ENCODE data around the gene MARCOL. TPM values are rescaled to one million over a fixed set of nuclear protein-coding genes. Genes with fewer than 3 reads are reported as not detected.
A peak's percentile ranks its signal among the peaks of the same experiment; 100 is the strongest.

The MARCOL gene
- total and polyA plus RNA-seq, 7 donors, result 1.8 TPM; not detected in 6

- Histone ChIP-seq H3K9me3 (no peaks in the 10 kb centered on the region), H3K4me3 (no peak overlapping the region), H3K27ac (peak overlapping the region in 2 of 4 donors; percentile 42 to 69), H3K27me3 (no peaks in the 10 kb centered on the region), H3K36me3 (no peaks in the 10 kb centered on the region), H3K4me1 (peaks cover 0 to 9% (median 0%) of the 10 kb centered on the region in 4 donors)
- intact Hi-C loops (cut with DNase I), result no loop called here
- 11 to 46% methylated on average over 2 of the region's 2 CpGs for WGBS, 2 donors
- peak; percentile 41 to 80 (median 52) for TF ChIP-seq EP300 (IDR thresholded peaks at IDR 0.05)
- TF ChIP-seq POLR2AphosphoS5 (IDR thresholded peaks at IDR 0.05), result peak in 2 of 4 donors; percentile 44 to 65
- TF ChIP-seq, protein P1, sequence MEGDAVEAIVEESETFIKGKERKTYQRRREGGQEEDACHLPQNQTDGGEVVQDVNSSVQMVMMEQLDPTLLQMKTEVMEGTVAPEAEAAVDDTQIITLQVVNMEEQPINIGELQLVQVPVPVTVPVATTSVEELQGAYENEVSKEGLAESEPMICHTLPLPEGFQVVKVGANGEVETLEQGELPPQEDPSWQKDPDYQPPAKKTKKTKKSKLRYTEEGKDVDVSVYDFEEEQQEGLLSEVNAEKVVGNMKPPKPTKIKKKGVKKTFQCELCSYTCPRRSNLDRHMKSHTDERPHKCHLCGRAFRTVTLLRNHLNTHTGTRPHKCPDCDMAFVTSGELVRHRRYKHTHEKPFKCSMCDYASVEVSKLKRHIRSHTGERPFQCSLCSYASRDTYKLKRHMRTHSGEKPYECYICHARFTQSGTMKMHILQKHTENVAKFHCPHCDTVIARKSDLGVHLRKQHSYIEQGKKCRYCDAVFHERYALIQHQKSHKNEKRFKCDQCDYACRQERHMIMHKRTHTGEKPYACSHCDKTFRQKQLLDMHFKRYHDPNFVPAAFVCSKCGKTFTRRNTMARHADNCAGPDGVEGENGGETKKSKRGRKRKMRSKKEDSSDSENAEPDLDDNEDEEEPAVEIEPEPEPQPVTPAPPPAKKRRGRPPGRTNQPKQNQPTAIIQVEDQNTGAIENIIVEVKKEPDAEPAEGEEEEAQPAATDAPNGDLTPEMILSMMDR (IDR thresholded peaks at IDR 0.05), result no peak
- no peak for DNase-seq
Measured at GRCh38 chr5:148224117-148224742, 14.1 kb upstream of the MARCOL start.

DNA sequence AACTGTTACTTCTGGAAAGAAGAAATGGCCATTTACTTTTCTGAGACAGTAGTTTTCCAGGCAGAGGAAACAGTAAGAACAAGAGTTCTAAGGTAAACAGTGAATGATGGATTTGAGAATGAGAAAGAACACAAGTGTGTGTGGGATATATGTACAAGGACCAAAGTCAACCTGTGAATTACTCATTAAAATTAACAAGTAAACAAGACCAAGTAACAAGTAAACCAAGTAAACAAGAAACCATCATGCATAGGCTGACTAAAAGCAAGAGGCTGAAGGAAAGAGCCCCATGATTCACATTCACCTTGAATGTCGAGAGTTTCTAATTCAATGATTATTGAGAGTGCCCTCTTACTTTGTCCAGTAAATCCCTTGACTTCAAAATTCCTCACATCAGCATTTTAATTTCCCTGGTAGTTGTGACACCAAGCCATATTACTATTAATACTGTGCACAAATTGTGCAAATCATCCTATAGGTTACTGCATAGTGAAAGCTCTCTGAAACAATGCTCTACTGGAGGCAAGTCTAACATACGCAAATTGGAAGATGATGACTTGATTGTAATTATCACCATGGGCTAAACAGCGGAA lies 9.8 kb upstream of the MARCOL start:
- Histone ChIP-seq H3K4me1 (peaks cover 0 to 9% (median 0%) of the 10 kb centered on the region in 4 donors), H3K36me3 (no peaks in the 10 kb centered on the region), H3K27ac (no peak overlapping the region), H3K9me3 (no peaks in the 10 kb centered on the region), H3K27me3 (no peaks in the 10 kb centered on the region), H3K4me3 (no peak overlapping the region)
- TF ChIP-seq EP300 (IDR thresholded peaks at IDR 0.05) (no peak), POLR2AphosphoS5 (IDR thresholded peaks at IDR 0.05) (no peak)
- intact Hi-C loops (cut with DNase I), result no loop called here
- no peak for DNase-seq
- 92 to 95% methylated on average over 3 of the region's 3 CpGs for WGBS, 2 donors

- H3K27me3 ChIP-seq, result no peaks in the 10 kb centered on the region
- H3K9me3 ChIP-seq, result no peaks in the 10 kb centered on the region
- TF ChIP-seq EP300 (IDR thresholded peaks at IDR 0.05), result no peak
- TF ChIP-seq, protein P1 (IDR thresholded peaks at IDR 0.05), result no peak
- TF ChIP-seq POLR2A (IDR thresholded peaks at IDR 0.05), result no peak
- no peak for TF ChIP-seq POLR2AphosphoS5 (IDR thresholded peaks at IDR 0.05)
- H3K27ac ChIP-seq, result no peak overlapping the region
- H3K4me1 ChIP-seq, result no peaks in the 10 kb centered on the region
- no peaks in the 10 kb centered on the region for H3K36me3 ChIP-seq
- H3K4me3 ChIP-seq, result no peak overlapping the region
- no peak for DNase-seq
- intact Hi-C loops (cut with DNase I), result no loop called here
Measured at GRCh38 chr5:148229840-148230239, 8.5 kb upstream of the MARCOL start.

DNA sequence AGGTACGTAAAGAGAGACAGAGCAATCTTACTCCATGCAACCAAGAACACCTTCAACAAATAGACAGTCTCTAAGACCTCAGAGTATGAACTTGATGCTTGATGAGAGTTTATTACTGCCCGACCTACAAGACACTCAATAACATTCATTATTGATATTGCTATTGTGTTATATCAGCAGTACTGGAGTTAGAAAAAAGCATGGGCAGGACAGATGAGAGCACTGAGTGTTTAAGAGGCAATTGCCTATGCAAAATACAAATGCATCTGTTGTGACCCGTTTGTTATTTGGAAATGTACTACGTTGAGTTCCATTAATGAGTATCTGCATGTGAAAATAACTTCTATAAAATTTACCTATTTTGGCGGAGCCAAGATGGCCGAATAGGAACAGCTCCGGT lies 8.1 kb upstream of the MARCOL start:
- intact Hi-C loops (cut with DNase I), result no loop called here
- TF ChIP-seq EP300 (IDR thresholded peaks at IDR 0.05) (no peak), POLR2AphosphoS5 (IDR thresholded peaks at IDR 0.05) (no peak), POLR2A (IDR thresholded peaks at IDR 0.05) (no peak)
- 91 to 95% methylated on average over 7 of the region's 7 CpGs for WGBS, 2 donors
- Histone ChIP-seq H3K9me3 (no peaks in the 10 kb centered on the region), H3K27ac (no peak overlapping the region), H3K36me3 (no peaks in the 10 kb centered on the region), H3K4me3 (no peak overlapping the region), H3K27me3 (no peaks in the 10 kb centered on the region), H3K4me1 (no peaks in the 10 kb centered on the region)
- DNase-seq, result no peak

DNA sequence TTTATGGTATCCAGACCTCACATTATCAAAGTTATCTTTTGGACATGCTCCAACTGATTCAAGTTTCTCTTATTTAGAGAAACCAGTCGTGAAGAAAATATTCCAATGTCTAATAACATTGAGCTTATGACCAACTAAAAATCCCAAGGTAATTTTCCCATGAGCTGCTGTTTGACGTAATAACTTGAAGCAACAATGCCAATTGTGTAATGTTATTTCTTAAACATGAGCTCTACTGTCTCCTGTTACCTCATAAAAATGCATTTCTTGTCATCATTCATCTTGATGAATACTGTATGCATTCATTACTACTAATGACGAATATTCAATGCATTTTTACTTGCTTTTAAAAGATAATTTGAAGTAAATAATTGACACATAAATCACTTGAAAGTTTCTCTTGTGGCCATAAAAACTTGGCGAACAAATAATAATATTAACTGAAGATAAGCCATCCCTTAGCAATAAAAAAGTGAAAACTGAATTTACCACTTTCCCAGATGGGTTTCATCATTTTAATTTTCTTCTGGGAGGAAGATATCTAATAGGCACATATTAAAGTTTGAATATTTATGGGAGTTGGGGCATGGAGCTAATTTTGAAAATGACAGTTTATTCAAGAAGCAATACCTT lies 424 bp upstream of the MARCOL start:
- intact Hi-C loops (cut with DNase I), result no loop called here

More for the DNA sequence above, 424 bp upstream of the MARCOL start:
- H3K27ac ChIP-seq, result peak overlapping the region in 1 of 4 donors; percentile 33
- no peaks in the 10 kb centered on the region for H3K4me1 ChIP-seq
- peak; percentile 21 to 63 (median 55) for TF ChIP-seq EP300 (IDR thresholded peaks at IDR 0.05)
- peak in 3 of 4 donors; percentile 17 to 68 (median 23) for TF ChIP-seq POLR2AphosphoS5 (IDR thresholded peaks at IDR 0.05)
- TF ChIP-seq, protein P1 (IDR thresholded peaks at IDR 0.05), result no peak
- no peak for TF ChIP-seq POLR2A (IDR thresholded peaks at IDR 0.05)
- H3K36me3 ChIP-seq, result no peaks in the 10 kb centered on the region
- 18 to 46% methylated on average over 4 of the region's 4 CpGs for WGBS, 2 donors
- H3K27me3 ChIP-seq, result no peaks in the 10 kb centered on the region
- no peak overlapping the region for H3K4me3 ChIP-seq
- H3K9me3 ChIP-seq, result no peaks in the 10 kb centered on the region
- DNase-seq, result no peak

All from sigmoid colon (tissue), 7 donors.